Measurements from ENCODE around the gene MFNG. TPM values are rescaled to one million over a fixed set of nuclear protein-coding genes. Genes with fewer than 3 reads are reported as not detected.

The MFNG gene
- total and polyA plus RNA-seq, 4 experiments from 2014 or later: 213 to 441 (median 278) TPM

DNA sequence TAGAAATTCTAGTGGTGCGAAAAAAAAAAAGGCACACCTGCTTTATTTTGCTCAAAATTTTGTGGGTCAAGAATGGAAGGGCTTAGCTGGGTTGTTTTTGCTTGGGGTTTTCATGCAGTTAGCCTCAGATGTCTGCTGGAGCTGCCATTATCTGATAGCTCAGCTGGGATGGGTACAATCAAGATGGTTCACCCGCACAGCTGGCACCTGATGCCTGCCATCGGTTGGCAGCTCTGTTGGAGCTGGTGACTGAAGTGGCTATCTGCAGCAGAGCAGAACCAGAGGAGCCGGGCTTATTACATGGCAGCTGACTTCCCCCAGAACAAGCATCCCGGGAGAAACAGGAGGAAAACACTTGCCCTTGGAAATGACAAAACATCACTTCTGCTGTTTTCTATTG lies 46.8 kb downstream of the MFNG start:
- Mint-ChIP-seq H3K36me3 (peaks cover 0 to 26% of the 10 kb centered on the region in 2 donors), H3K9me3 (peaks cover 0 to 4% (median 0%) of the 10 kb centered on the region in 8 donors), H3K27ac (peak overlapping the region in 1 of 7 donors; percentile 36), H3K4me1 (peaks cover 0 to 3% (median 0%) of the 10 kb centered on the region in 4 donors), H3K27me3 (peaks cover 2 to 4% of the 10 kb centered on the region in 2 donors), H3K4me3 (no peak overlapping the region)
- ChIA-PET POLR2A (ENCODE audit: partially characterized antibody) (no interaction called here), CTCF (ENCODE audit: partially characterized antibody) (interaction anchor here (1.9 to 3.2 kb wide), 2 partner anchors 59 to 179 kb away, joined by 4 to 13 read pairs; no protein-coding TSS in a partner anchor)
- Histone ChIP-seq H3K27ac (ENCODE audit: low read depth, low read length) (no peak overlapping the region), H3K27me3 (ENCODE audit: insufficient read depth, low read length) (no peaks in the 10 kb centered on the region), H3K4me3 (ENCODE audit: low read length in 2 of 2) (no peak overlapping the region), H3K36me3 (ENCODE audit: insufficient read depth, low read length) (no peaks in the 10 kb centered on the region), H3K4me1 (ENCODE audit: insufficient read depth, low read length) (no peaks in the 10 kb centered on the region), H3K9me3 (ENCODE audit: control insufficient read depth in 1 of 2, low read length in 2 of 2) (no peaks in the 10 kb centered on the region)
- no peak for DNase-seq
- intact Hi-C loops (cut with micrococcal nuclease): no loop called here

DNA sequence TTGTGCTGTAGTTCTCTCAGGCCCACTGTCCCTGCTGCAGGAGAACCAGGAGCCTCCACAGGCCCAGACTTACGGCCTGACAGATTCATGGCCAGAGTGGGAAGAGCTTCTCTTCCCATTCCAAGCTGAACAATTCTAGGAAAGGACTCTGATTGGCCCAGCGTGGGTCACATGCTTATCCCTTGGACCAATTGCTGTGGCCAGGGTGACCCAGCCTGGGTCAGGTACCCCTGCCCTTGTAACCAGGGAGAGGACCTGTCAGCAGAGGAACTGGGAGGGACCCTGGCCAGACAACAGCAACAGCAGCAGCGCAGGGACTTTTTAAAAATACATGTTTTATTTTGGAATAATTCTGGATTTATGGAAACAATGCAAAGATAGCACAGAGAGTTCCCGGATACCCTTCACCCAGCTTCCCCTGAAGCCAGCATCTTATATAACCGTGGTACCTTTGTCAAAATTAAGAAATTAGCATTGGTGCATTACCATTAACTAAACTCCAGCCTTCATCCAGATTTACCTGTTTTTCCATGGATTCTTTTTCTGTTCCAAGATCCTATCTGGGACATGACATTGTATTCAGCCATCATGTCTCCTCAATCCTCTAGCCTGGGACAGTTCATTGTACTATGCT lies 50.1 kb downstream of the MFNG start:
- intact Hi-C loops (cut with micrococcal nuclease): no loop called here
- ChIA-PET CTCF (ENCODE audit: partially characterized antibody) (interaction anchor here (3.2 kb wide), 1 partner anchor 176 kb away, joined by 13 read pairs; no protein-coding TSS in a partner anchor), POLR2A (ENCODE audit: partially characterized antibody) (no interaction called here)
- H3K4me1 Mint-ChIP-seq: no peaks in the 10 kb centered on the region
- H3K9me3 Mint-ChIP-seq: peaks cover 0 to 2% (median 0%) of the 10 kb centered on the region in 8 donors
- H3K27ac Mint-ChIP-seq: no peak overlapping the region
- Histone ChIP-seq H3K4me3 (ENCODE audit: low read length in 2 of 2) (no peak overlapping the region), H3K36me3 (ENCODE audit: insufficient read depth, low read length) (no peaks in the 10 kb centered on the region), H3K27ac (ENCODE audit: low read depth, low read length) (no peak overlapping the region), H3K9me3 (ENCODE audit: control insufficient read depth in 1 of 2, low read length in 2 of 2) (no peaks in the 10 kb centered on the region), H3K4me1 (ENCODE audit: insufficient read depth, low read length) (no peaks in the 10 kb centered on the region), H3K27me3 (ENCODE audit: insufficient read depth, low read length) (no peaks in the 10 kb centered on the region)
- H3K4me3 Mint-ChIP-seq: no peak overlapping the region
- H3K36me3 Mint-ChIP-seq: peaks cover 0 to 12% of the 10 kb centered on the region in 2 donors
- no peak for DNase-seq
- H3K27me3 Mint-ChIP-seq: peaks cover 11 to 25% of the 10 kb centered on the region in 2 donors

DNA sequence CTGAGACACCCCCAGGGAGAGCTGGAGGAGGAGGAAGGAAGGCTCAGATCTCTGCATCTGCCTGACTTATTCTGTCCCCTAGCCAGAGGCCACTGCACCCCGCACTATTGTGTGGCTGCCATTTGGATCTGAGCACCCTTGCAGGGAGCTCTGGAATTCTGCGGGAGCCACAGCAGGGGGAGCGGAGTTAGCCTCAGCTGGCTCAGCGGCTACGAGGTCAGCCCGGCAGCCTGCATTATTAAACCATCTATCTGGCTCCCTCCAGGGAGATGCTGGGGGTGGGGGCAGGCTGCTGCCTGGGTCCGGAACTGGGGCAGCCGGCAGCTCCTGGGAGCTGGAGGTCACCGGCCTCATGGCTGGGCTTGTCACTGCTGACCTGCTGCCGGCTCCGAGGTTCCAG lies 52.4 kb downstream of the MFNG start:
- Mint-ChIP-seq H3K9me3 (peaks cover 0 to 2% (median 0%) of the 10 kb centered on the region in 8 donors), H3K27me3 (peaks cover 27 to 38% of the 10 kb centered on the region in 2 donors), H3K4me1 (peaks cover 0 to 8% (median 5%) of the 10 kb centered on the region in 4 donors), H3K36me3 (peaks cover 0 to 6% of the 10 kb centered on the region in 2 donors), H3K4me3 (no peak overlapping the region), H3K27ac (no peak overlapping the region)
- Histone ChIP-seq H3K27ac (ENCODE audit: low read depth, low read length) (no peak overlapping the region), H3K4me3 (ENCODE audit: low read length in 2 of 2) (no peak overlapping the region), H3K36me3 (ENCODE audit: insufficient read depth, low read length) (no peaks in the 10 kb centered on the region), H3K27me3 (ENCODE audit: insufficient read depth, low read length) (peaks cover 3% of the 10 kb centered on the region), H3K9me3 (ENCODE audit: control insufficient read depth in 1 of 2, low read length in 2 of 2) (no peaks in the 10 kb centered on the region), H3K4me1 (ENCODE audit: insufficient read depth, low read length) (no peaks in the 10 kb centered on the region)
- DNase-seq: no peak
- intact Hi-C loops (cut with micrococcal nuclease): no loop called here
- POLR2A ChIA-PET (ENCODE audit: partially characterized antibody): no interaction called here
- CTCF ChIA-PET (ENCODE audit: partially characterized antibody): interaction anchor here (1.0 to 1.3 kb wide), 2 partner anchors 25 to 116 kb away, joined by 3 to 6 read pairs; no protein-coding TSS in a partner anchor

DNA sequence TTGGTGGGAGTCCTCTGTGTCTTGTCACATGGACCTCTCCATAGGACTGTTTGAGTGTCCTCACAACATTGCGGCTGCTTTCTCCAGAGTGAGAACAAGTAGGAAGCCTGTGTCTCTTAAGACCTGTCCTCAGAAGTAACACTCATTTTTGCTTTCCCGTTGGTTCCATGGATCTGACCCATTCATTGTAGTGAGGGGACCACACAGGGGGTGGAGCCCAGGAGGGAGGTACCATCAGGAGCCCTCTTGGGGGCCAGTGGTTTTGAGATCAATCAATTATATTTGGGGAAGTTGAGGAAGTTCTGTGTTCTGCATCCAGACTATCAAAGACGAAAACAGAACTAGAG lies 53.5 kb downstream of the MFNG start:
- Mint-ChIP-seq H3K27me3 (peaks cover 32 to 42% of the 10 kb centered on the region in 2 donors), H3K27ac (no peak overlapping the region), H3K4me3 (no peak overlapping the region), H3K4me1 (peaks cover 0 to 9% (median 6%) of the 10 kb centered on the region in 4 donors), H3K36me3 (peaks cover 0 to 6% of the 10 kb centered on the region in 2 donors), H3K9me3 (peaks cover 0 to 2% (median 0%) of the 10 kb centered on the region in 8 donors)
- POLR2A ChIA-PET (ENCODE audit: partially characterized antibody): no interaction called here
- Histone ChIP-seq H3K4me1 (ENCODE audit: insufficient read depth, low read length) (peaks cover 9% of the 10 kb centered on the region), H3K9me3 (ENCODE audit: control insufficient read depth in 1 of 2, low read length in 2 of 2) (no peaks in the 10 kb centered on the region), H3K27me3 (ENCODE audit: insufficient read depth, low read length) (peaks cover 14% of the 10 kb centered on the region), H3K27ac (ENCODE audit: low read depth, low read length) (no peak overlapping the region), H3K4me3 (ENCODE audit: low read length in 2 of 2) (no peak overlapping the region), H3K36me3 (ENCODE audit: insufficient read depth, low read length) (no peaks in the 10 kb centered on the region)
- intact Hi-C loops (cut with micrococcal nuclease): no loop called here
- CTCF ChIA-PET (ENCODE audit: partially characterized antibody): no interaction called here
- DNase-seq: no peak

DNA sequence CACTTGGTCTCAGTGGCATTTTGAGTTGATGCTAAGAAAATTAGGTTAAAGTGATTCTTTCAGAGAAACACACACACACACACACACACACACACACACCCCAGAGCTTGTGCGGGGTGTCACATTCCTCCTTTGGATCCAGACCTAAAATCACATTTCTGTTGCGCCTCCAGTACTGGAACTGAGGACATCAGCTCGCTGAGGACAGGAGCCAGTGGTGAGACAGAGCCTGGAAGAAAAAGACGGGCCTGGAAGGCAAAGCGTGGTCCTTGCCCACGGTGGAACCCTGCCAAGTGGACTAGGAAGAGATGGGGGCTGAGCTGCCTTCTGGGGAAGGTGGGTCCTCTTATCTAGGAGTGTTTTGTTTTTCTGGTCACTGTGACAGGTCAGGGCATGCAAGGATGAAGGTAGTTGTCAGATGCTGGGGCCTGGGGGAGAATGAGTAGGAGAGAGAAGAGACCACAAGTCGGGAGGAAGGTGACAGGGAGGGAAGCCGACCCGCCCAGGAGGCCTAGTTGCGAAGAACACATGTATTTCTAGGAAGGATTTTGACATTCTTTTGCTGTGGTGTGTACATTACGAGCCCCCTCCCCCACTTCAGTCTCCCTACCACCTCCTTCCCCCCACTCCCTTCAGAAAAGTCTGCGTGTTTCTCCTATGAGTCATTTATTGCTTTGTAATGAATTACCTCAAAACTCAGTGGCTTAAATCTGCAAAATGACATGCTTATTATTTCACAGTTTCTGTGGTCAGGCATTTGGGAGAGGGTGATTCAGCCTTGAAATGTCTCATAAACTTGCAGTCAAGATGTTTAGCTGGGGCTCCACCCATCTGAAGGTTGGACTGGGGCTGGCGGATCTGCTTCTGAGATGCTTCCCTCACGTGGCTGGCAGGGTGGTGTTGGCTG lies 54.1 kb downstream of the MFNG start:
- no peak overlapping the region for H3K4me3 Mint-ChIP-seq
- H3K4me1 Mint-ChIP-seq: peaks cover 0 to 9% (median 6%) of the 10 kb centered on the region in 4 donors
- Histone ChIP-seq H3K4me3 (ENCODE audit: low read length in 2 of 2) (no peak overlapping the region), H3K9me3 (ENCODE audit: control insufficient read depth in 1 of 2, low read length in 2 of 2) (no peaks in the 10 kb centered on the region), H3K36me3 (ENCODE audit: insufficient read depth, low read length) (no peaks in the 10 kb centered on the region), H3K27me3 (ENCODE audit: insufficient read depth, low read length) (peaks cover 16% of the 10 kb centered on the region), H3K4me1 (ENCODE audit: insufficient read depth, low read length) (peaks cover 12% of the 10 kb centered on the region), H3K27ac (ENCODE audit: low read depth, low read length) (no peak overlapping the region)
- ChIA-PET CTCF (ENCODE audit: partially characterized antibody) (interaction anchor here (3.9 to 4.1 kb wide), 2 partner anchors 116 to 172 kb away, joined by 23 to 44 read pairs; no protein-coding TSS in a partner anchor), POLR2A (ENCODE audit: partially characterized antibody) (no interaction called here)
- no peak overlapping the region for H3K27ac Mint-ChIP-seq
- peaks cover 32 to 42% of the 10 kb centered on the region in 2 donors for H3K27me3 Mint-ChIP-seq
- H3K9me3 Mint-ChIP-seq: peaks cover 0 to 2% (median 0%) of the 10 kb centered on the region in 8 donors
- no peak for DNase-seq
- intact Hi-C loops (cut with micrococcal nuclease): no loop called here
- peaks cover 0 to 2% of the 10 kb centered on the region in 2 donors for H3K36me3 Mint-ChIP-seq

DNA sequence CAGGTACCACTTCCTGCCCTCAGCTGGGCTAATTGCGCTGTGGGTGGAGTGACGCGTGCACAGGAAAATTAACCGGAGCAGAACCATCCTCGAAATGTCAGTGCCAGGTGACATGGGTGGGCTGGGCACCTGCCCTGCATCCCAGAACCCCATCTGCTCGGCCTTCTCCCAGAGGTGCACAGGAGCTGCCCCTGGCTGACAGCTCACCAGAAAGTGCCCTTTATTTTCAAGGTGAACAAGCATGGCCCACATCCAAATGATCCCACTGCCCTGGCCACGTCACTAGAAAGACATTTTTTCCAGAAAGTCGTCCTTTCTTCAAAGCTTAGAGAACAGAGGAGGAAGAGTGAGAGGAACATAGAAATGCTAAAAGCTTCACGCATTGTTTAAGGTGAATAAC lies 54.8 kb downstream of the MFNG start:
- H3K36me3 Mint-ChIP-seq: no peaks in the 10 kb centered on the region
- Histone ChIP-seq H3K4me3 (ENCODE audit: low read length in 2 of 2) (no peak overlapping the region), H3K36me3 (ENCODE audit: insufficient read depth, low read length) (no peaks in the 10 kb centered on the region), H3K27ac (ENCODE audit: low read depth, low read length) (no peak overlapping the region), H3K27me3 (ENCODE audit: insufficient read depth, low read length) (peaks cover 23% of the 10 kb centered on the region), H3K9me3 (ENCODE audit: control insufficient read depth in 1 of 2, low read length in 2 of 2) (no peaks in the 10 kb centered on the region), H3K4me1 (ENCODE audit: insufficient read depth, low read length) (peaks cover 16% of the 10 kb centered on the region)
- ChIA-PET POLR2A (ENCODE audit: partially characterized antibody) (no interaction called here), CTCF (ENCODE audit: partially characterized antibody) (interaction anchor here (3.9 to 4.1 kb wide), 2 partner anchors 115 to 171 kb away, joined by 23 to 44 read pairs; no protein-coding TSS in a partner anchor)
- H3K9me3 Mint-ChIP-seq: peaks cover 0 to 2% (median 0%) of the 10 kb centered on the region in 8 donors
- no peak overlapping the region for H3K27ac Mint-ChIP-seq
- no peak overlapping the region for H3K4me3 Mint-ChIP-seq
- H3K27me3 Mint-ChIP-seq: peaks cover 34 to 48% of the 10 kb centered on the region in 2 donors
- peaks cover under 1 to 15% (median 7%) of the 10 kb centered on the region in 4 donors for H3K4me1 Mint-ChIP-seq
- no peak for DNase-seq
- intact Hi-C loops (cut with micrococcal nuclease): no loop called here

DNA sequence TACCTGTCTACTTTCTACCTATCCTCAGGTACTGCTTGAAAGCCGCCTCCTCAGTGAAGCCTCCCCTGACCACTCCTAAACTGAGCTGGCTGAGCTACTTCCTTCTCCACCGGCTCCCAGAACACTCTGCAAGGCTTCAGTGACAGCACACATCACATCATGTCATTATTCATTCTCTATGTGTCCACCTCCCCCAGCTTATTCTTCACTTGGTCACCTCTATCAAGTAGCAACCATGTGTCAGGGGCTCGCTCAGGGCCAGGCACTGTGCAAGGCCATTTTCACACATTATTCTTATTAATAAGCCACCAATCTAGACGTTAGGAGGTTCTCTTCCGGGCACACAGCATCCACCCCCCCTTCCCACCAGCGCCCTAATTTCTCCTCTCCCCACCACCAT lies 55.2 kb downstream of the MFNG start:
- peaks cover 27% of the 10 kb centered on the region for H3K27me3 ChIP-seq (ENCODE audit: insufficient read depth, low read length)

More for the DNA sequence above, 55.2 kb downstream of the MFNG start:
- intact Hi-C loops (cut with micrococcal nuclease): no loop called here
- H3K27ac ChIP-seq (ENCODE audit: low read depth, low read length): no peak overlapping the region
- peaks cover 36 to 52% of the 10 kb centered on the region in 2 donors for H3K27me3 Mint-ChIP-seq
- no peaks in the 10 kb centered on the region for H3K9me3 ChIP-seq (ENCODE audit: control insufficient read depth in 1 of 2, low read length in 2 of 2)
- H3K4me1 Mint-ChIP-seq: peaks cover 3 to 19% (median 9%) of the 10 kb centered on the region in 4 donors
- ChIA-PET CTCF (ENCODE audit: partially characterized antibody) (interaction anchor here (1.4 to 4.1 kb wide), 6 partner anchors 27 to 171 kb away, joined by 4 to 44 read pairs (median 14); no protein-coding TSS in a partner anchor), POLR2A (ENCODE audit: partially characterized antibody) (no interaction called here)
- H3K9me3 Mint-ChIP-seq: peaks cover 0 to 2% (median 0%) of the 10 kb centered on the region in 8 donors
- H3K4me3 Mint-ChIP-seq: no peak overlapping the region
- H3K4me3 ChIP-seq (ENCODE audit: low read length in 2 of 2): no peak overlapping the region
- H3K27ac Mint-ChIP-seq: peak overlapping the region in 1 of 7 donors; percentile 87
- H3K36me3 ChIP-seq (ENCODE audit: insufficient read depth, low read length): no peaks in the 10 kb centered on the region
- H3K4me1 ChIP-seq (ENCODE audit: insufficient read depth, low read length): peaks cover 16% of the 10 kb centered on the region
- H3K36me3 Mint-ChIP-seq: no peaks in the 10 kb centered on the region
- DNase-seq: no peak
